BLaER1 (cell line): ENCODE results near the gene C2CD4D.
A peak's percentile ranks its signal among the peaks of the same experiment; 100 is the strongest.
"Not testable (repeated sequence)": the region's sequence is repeated elsewhere in the genome, so short reads cannot be mapped to it uniquely, and the experiment has no call there.

Source experiments
- H3K27ac ChIP-seq: shearing (Covaris generic); formaldehyde crosslinking; 2 replicates; pipeline ENCODE4 v1.8.1; 2022
- H3K27me3 ChIP-seq: shearing (Covaris generic); formaldehyde crosslinking; 2 replicates; pipeline ENCODE4 v1.8.1; 2022
- H3K36me3 ChIP-seq: shearing (Covaris generic); formaldehyde crosslinking; 2 replicates; pipeline ENCODE4 v1.8.1; 2022
- H3K4me1 ChIP-seq: shearing (Covaris generic); formaldehyde crosslinking; 2 replicates; pipeline ENCODE4 v1.8.1; 2022
- H3K4me2 ChIP-seq: shearing (Covaris generic); formaldehyde crosslinking; 2 replicates; pipeline ENCODE4 v1.8.1; 2022
- H3K4me3 ChIP-seq: shearing (Covaris generic); formaldehyde crosslinking; 2 replicates; pipeline ENCODE4 v1.8.1; 2022
- H3K9ac ChIP-seq: shearing (Covaris generic); formaldehyde crosslinking; 2 replicates; pipeline ENCODE4 v1.8.1; 2022
- H3K9me3 ChIP-seq: shearing (Covaris generic); formaldehyde crosslinking; 2 replicates; pipeline ENCODE4 v1.8.1; 2022
- H4K20me1 ChIP-seq: shearing (Covaris generic); formaldehyde crosslinking; 2 replicates; pipeline ENCODE4 v1.8.1; 2022
- Cebpa-rat ChIP-seq: shearing (Covaris generic); IDR thresholded peaks from 2 replicates; pipeline ENCODE4 v1.8.1; 2022

C2CD4D gene

GRCh38 chr1:151839457-151840403 is at the start of gene C2CD4D:
Gene C2CD4D, minus strand, starts transcription at chr1:151839820. Its CDS starts 831 bp downstream, at chr1:151838989.
- H3K4me2 ChIP-seq, result peak within 1 kb of the TSS; percentile 98
- H3K4me1 ChIP-seq, result peaks cover 53% of the 10 kb centered on the region
- H3K36me3 ChIP-seq, result no peaks in the 10 kb centered on the region
- H4K20me1 ChIP-seq, result peaks cover 22% of the 10 kb centered on the region
- peak within 1 kb of the TSS; percentile 67 for H3K4me3 ChIP-seq
- H3K27me3 ChIP-seq, result peaks cover 63% of the 10 kb centered on the region
- no peaks in the 10 kb centered on the region for H3K9me3 ChIP-seq
- TF ChIP-seq Cebpa-rat, result no peak
- no peak within 1 kb of the TSS for H3K27ac ChIP-seq
- no peak within 1 kb of the TSS for H3K9ac ChIP-seq

GRCh38 chr1:151888972-151889570 is 49.5 kb upstream of the C2CD4D start:
- Histone ChIP-seq H3K4me2 (no peak overlapping the region), H3K36me3 (no peaks in the 10 kb centered on the region), H3K4me1 (no peaks in the 10 kb centered on the region), H3K4me3 (no peak overlapping the region), H4K20me1 (no peaks in the 10 kb centered on the region), H3K9ac (no peak overlapping the region), H3K27me3 (no peaks in the 10 kb centered on the region), H3K9me3 (peaks cover 4% of the 10 kb centered on the region; the same call in 1 of the 2 replicates), H3K27ac (no peak overlapping the region)
- no peak for TF ChIP-seq Cebpa-rat

GRCh38 chr1:151887028-151887427 is 47.4 kb upstream of the C2CD4D start:
- Histone ChIP-seq H3K36me3 (no peaks in the 10 kb centered on the region), H3K4me1 (no peaks in the 10 kb centered on the region), H3K27me3 (no peaks in the 10 kb centered on the region), H3K9ac (no peak overlapping the region), H3K27ac (no peak overlapping the region), H3K4me3 (no peak overlapping the region), H3K4me2 (no peak overlapping the region), H4K20me1 (no peaks in the 10 kb centered on the region), H3K9me3 (peaks cover 4% of the 10 kb centered on the region; the same call in 1 of the 2 replicates)
- TF ChIP-seq Cebpa-rat, result no peak

- TF ChIP-seq Cebpa-rat, result no peak
- H3K27ac ChIP-seq, result no peak overlapping the region
- no peaks in the 10 kb centered on the region for H3K4me1 ChIP-seq
- H4K20me1 ChIP-seq, result no peaks in the 10 kb centered on the region
- no peaks in the 10 kb centered on the region for H3K27me3 ChIP-seq
- no peak overlapping the region for H3K4me2 ChIP-seq
- H3K36me3 ChIP-seq, result no peaks in the 10 kb centered on the region
- no peak overlapping the region for H3K4me3 ChIP-seq
- peaks cover 4% of the 10 kb centered on the region; the same call in 1 of the 2 replicates for H3K9me3 ChIP-seq
- H3K9ac ChIP-seq, result no peak overlapping the region
Measured at GRCh38 chr1:151885479-151885878, 45.9 kb upstream of the C2CD4D start.

GRCh38 chr1:151884879-151885278 is 45.3 kb upstream of the C2CD4D start:
- H3K9ac ChIP-seq, H3K4me1 ChIP-seq, H3K9me3 ChIP-seq, H3K4me2 ChIP-seq, H3K27ac ChIP-seq, H3K27me3 ChIP-seq, H3K36me3 ChIP-seq, H4K20me1 ChIP-seq, H3K4me3 ChIP-seq: not testable (repeated sequence)

- H3K4me2 ChIP-seq, H3K9me3 ChIP-seq, H3K4me1 ChIP-seq, H3K36me3 ChIP-seq, H4K20me1 ChIP-seq, H3K4me3 ChIP-seq, H3K27ac ChIP-seq, H3K9ac ChIP-seq, H3K27me3 ChIP-seq: not testable (repeated sequence)
Measured at GRCh38 chr1:151884445-151884844, 44.8 kb upstream of the C2CD4D start.

GRCh38 chr1:151883898-151884297 is 44.3 kb upstream of the C2CD4D start:
- not testable (repeated sequence) for H3K9me3 ChIP-seq, H3K4me3 ChIP-seq, H3K27me3 ChIP-seq, H3K4me1 ChIP-seq, H4K20me1 ChIP-seq, H3K4me2 ChIP-seq, H3K9ac ChIP-seq, H3K36me3 ChIP-seq, H3K27ac ChIP-seq

- not testable (repeated sequence) for H3K9ac ChIP-seq, H3K27me3 ChIP-seq, H3K9me3 ChIP-seq, H3K27ac ChIP-seq, H3K4me2 ChIP-seq, H3K36me3 ChIP-seq, H3K4me1 ChIP-seq, H3K4me3 ChIP-seq, H4K20me1 ChIP-seq
Measured at GRCh38 chr1:151882918-151883317, 43.3 kb upstream of the C2CD4D start.

- Histone ChIP-seq H3K4me1 (no peaks in the 10 kb centered on the region), H3K27ac (no peak overlapping the region)
Measured at GRCh38 chr1:151882466-151882865, 42.8 kb upstream of the C2CD4D start.

GRCh38 chr1:151881479-151881878 is 41.9 kb upstream of the C2CD4D start:
- Histone ChIP-seq H4K20me1 (no peaks in the 10 kb centered on the region), H3K9ac (no peak overlapping the region), H3K4me1 (no peaks in the 10 kb centered on the region), H3K27me3 (no peaks in the 10 kb centered on the region), H3K9me3 (no peaks in the 10 kb centered on the region), H3K27ac (no peak overlapping the region), H3K36me3 (no peaks in the 10 kb centered on the region), H3K4me3 (no peak overlapping the region), H3K4me2 (no peak overlapping the region)
- no peak for TF ChIP-seq Cebpa-rat

More at GRCh38 chr1:151882466-151882865, 42.8 kb upstream of the C2CD4D start:
- Histone ChIP-seq H3K27me3 (no peaks in the 10 kb centered on the region), H3K4me2 (no peak overlapping the region), H3K4me3 (no peak overlapping the region), H4K20me1 (no peaks in the 10 kb centered on the region), H3K9ac (no peak overlapping the region), H3K9me3 (peaks cover 4% of the 10 kb centered on the region; the same call in 1 of the 2 replicates), H3K36me3 (no peaks in the 10 kb centered on the region)
- TF ChIP-seq Cebpa-rat, result no peak
